AG04450 (cell line): ENCODE data around the gene MAFF. TPM values are rescaled to one million over a fixed set of nuclear protein-coding genes. Genes with fewer than 3 reads are reported as not detected.
A peak's percentile ranks its signal among the peaks of the same experiment; 100 is the strongest.
"Not testable (repeated sequence)": the region's sequence is repeated elsewhere in the genome, so short reads cannot be mapped to it uniquely, and the experiment has no call there.

ENCODE experiments used
- CTCF ChIA-PET: fragments of 300-600, 350-600 bp; formaldehyde crosslinking; extraction: SDS; loops from one replicate; lab custom pipeline; 2022; ENCODE audit warnings: antibody characterized with exemption, inconsistent platforms; lab: Charles Lee
- POLR2A ChIA-PET: fragments of 350-600 bp; formaldehyde crosslinking; extraction: SDS; loops from one replicate; lab custom pipeline; 2021; ENCODE audit warnings: antibody characterized with exemption, inconsistent platforms; lab: Yijun Ruan, JAX
- DNase-seq: peaks from one replicate; pipeline ENCODE4 v3.0.0-alpha.2; 2011; ENCODE audit warnings: low read depth, low spot score
- H3K27ac ChIP-seq: one replicate; pipeline ENCODE4 v1.5.1; 2012; ENCODE audit warnings: low read depth, low read length, control low read depth
- H3K27me3 ChIP-seq: one replicate; pipeline ENCODE4 v1.6.0; 2012; ENCODE audit warnings: low read length; ENCODE audit not compliant: control insufficient read depth, insufficient read depth
- H3K4me3 ChIP-seq: 2 replicates; pipeline ENCODE4 v1.5.1; 2011; ENCODE audit warnings: mild to moderate bottlenecking, low read depth, low read length, control low read depth
- H3K9me3 ChIP-seq: 2 replicates; pipeline ENCODE4 v1.5.1; 2012; ENCODE audit warnings: low read length; ENCODE audit not compliant: control insufficient read depth, insufficient read depth
- polyA minus RNA-seq: library from RNA; depleted of rRNA, polyadenylated mRNA; stranded (reverse); fragments of >200 nt; gene quantifications from 2 replicates; pipeline ENCODE4 v1.2.3, GENCODE V29; 2011; rRNA and poly(A)+ RNA removed
- polyA plus RNA-seq: library from polyadenylated mRNA; depleted of rRNA; stranded (reverse); fragments of >200 nt; gene quantifications from 2 replicates; pipeline ENCODE4 v1.2.3, GENCODE V29; 2011; rRNA removed
- TF ChIP-seq, protein P1 (sequence below): IDR thresholded peaks from 2 replicates; pipeline ENCODE4 v1.5.1; 2011; ENCODE audit warnings: low read depth, low read length, control low read depth, inconsistent platforms

Gene MAFF
- polyA plus RNA-seq (8.3 and 12.2 TPM in 2 replicates), polyA minus RNA-seq (5.2 and 5.3 TPM in 2 replicates)

- Histone ChIP-seq H3K9me3 (peaks cover 4% of the 10 kb centered on the region; the same call in 1 of the 2 replicates), H3K27me3 (no peaks in the 10 kb centered on the region), H3K27ac (peak within 1 kb of the TSS; percentile 95), H3K4me3 (peak within 1 kb of the TSS; percentile 88)
- TF ChIP-seq, protein P1, sequence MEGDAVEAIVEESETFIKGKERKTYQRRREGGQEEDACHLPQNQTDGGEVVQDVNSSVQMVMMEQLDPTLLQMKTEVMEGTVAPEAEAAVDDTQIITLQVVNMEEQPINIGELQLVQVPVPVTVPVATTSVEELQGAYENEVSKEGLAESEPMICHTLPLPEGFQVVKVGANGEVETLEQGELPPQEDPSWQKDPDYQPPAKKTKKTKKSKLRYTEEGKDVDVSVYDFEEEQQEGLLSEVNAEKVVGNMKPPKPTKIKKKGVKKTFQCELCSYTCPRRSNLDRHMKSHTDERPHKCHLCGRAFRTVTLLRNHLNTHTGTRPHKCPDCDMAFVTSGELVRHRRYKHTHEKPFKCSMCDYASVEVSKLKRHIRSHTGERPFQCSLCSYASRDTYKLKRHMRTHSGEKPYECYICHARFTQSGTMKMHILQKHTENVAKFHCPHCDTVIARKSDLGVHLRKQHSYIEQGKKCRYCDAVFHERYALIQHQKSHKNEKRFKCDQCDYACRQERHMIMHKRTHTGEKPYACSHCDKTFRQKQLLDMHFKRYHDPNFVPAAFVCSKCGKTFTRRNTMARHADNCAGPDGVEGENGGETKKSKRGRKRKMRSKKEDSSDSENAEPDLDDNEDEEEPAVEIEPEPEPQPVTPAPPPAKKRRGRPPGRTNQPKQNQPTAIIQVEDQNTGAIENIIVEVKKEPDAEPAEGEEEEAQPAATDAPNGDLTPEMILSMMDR: no peak
- ChIA-PET CTCF (interaction anchor here (1.4 kb wide), 1 partner anchor 87 kb away, joined by 3 read pairs; no protein-coding TSS in a partner anchor), POLR2A (interaction anchor here (0.5 to 1.5 kb wide), 17 partner anchors 13 to 95 kb away, joined by 3 to 12 read pairs (median 4); partner anchors contain the start of gene PLA2G6)
- DNase-seq: peak; percentile 93
Observed at GRCh38 chr22:38201711-38202436, at the start of gene MAFF. MAFF (plus strand) TSS chr22:38201994; CDS start chr22:38213854, 11,860 bp downstream.

GRCh38 chr22:38153821-38154562 is 47.8 kb upstream of the MAFF start:
- TF ChIP-seq, protein P1: no peak
- Histone ChIP-seq H3K4me3 (no peak overlapping the region), H3K27ac (no peak overlapping the region), H3K9me3 (peaks cover under 1% of the 10 kb centered on the region; the same call in 1 of the 2 replicates), H3K27me3 (peaks cover 3% of the 10 kb centered on the region)
- ChIA-PET CTCF (interaction anchor here (1.2 kb wide), 1 partner anchor 101 kb away, joined by 3 read pairs; no protein-coding TSS in a partner anchor), POLR2A (no interaction called here)
- DNase-seq: no peak

- DNase-seq, H3K9me3 ChIP-seq, H3K27me3 ChIP-seq, POLR2A ChIA-PET, CTCF ChIA-PET, H3K4me3 ChIP-seq, H3K27ac ChIP-seq: not testable (repeated sequence)
- TF ChIP-seq, protein P1: 0 out of 2 replicates have a peak, but pooled peaks have one; percentile 6
Observed at GRCh38 chr22:38154563-38154915, 47.3 kb upstream of the MAFF start.

- Histone ChIP-seq H3K9me3 (no peaks in the 10 kb centered on the region), H3K27ac (no peak overlapping the region), H3K27me3 (peaks cover 3% of the 10 kb centered on the region), H3K4me3 (no peak overlapping the region)
- ChIA-PET CTCF (no interaction called here), POLR2A (no interaction called here)
- TF ChIP-seq, protein P1: no peak
- DNase-seq: no peak
Observed at GRCh38 chr22:38155703-38156102, 46.1 kb upstream of the MAFF start.
